Activated CD4-positive, alpha-beta T cell treated with anti-CD3 and anti-CD28 coated beads for 36 hours (primary cell): ENCODE results near the gene KAZN. TPM values are rescaled to one million over a fixed set of nuclear protein-coding genes. Genes with fewer than 3 reads are reported as not detected.

Experiments used
- ATAC-seq: fragments of 200-7000 bp; cut with Tn5 transposase; one replicate; pipeline ENCODE4 v1.10.0; 2021; ENCODE audit warnings: mild to moderate bottlenecking, moderate library complexity
- CTCF ChIA-PET: fragments of 350-600 bp; sonication (Branson Sonifier 250); formaldehyde crosslinking; loops from one replicate; lab custom pipeline; 2021; ENCODE audit warnings: antibody characterized with exemption; lab: Charles Lee
- POLR2A ChIA-PET: fragments of 350-600 bp; sonication (Branson Sonifier 250); formaldehyde crosslinking; loops from one replicate; lab custom pipeline; 2021; ENCODE audit warnings: antibody characterized with exemption, inconsistent platforms; lab: Charles Lee
- DNase-seq: peaks from one replicate; pipeline ENCODE4 v3.0.0-alpha.2; 2020
- H3K27ac Mint-ChIP-seq: one replicate; pipeline ENCODE4 v1.8.0; 2021; ENCODE audit warnings: mixed read lengths
- H3K27me3 Mint-ChIP-seq: one replicate; pipeline ENCODE4 v1.8.0; 2021; ENCODE audit warnings: mixed read lengths
- H3K36me3 Mint-ChIP-seq: one replicate; pipeline ENCODE4 v1.8.0; 2021; ENCODE audit warnings: low read depth, mixed read lengths
- H3K4me1 Mint-ChIP-seq: one replicate; pipeline ENCODE4 v1.8.0; 2021; ENCODE audit warnings: mixed read lengths
- H3K4me3 Mint-ChIP-seq: one replicate; pipeline ENCODE4 v1.8.0; 2021; ENCODE audit warnings: mild to moderate bottlenecking, moderate library complexity, mixed read lengths
- H3K9me3 Mint-ChIP-seq: one replicate; pipeline ENCODE4 v1.8.0; 2021; ENCODE audit warnings: low read depth, mixed read lengths
- intact Hi-C, 2 experiments: fragments of 100-400 bp; cut with DNase I in 1 of 2; cut with micrococcal nuclease in 1 of 2; formaldehyde crosslinking; loops; one replicate each; pipeline versions ENCODE4 v1.14.2 to v1.15.1; 2022 to 2024; cut with DNase I, micrococcal nuclease
- total RNA-seq, 2 experiments: library from RNA; stranded (reverse); gene quantifications; one replicate each; pipeline ENCODE4 v1.2.3, GENCODE V29; 2021

Gene KAZN
- total RNA-seq, 2 experiments from 2014 or later = 0.89 to 0.90 TPM

GRCh38 chr1:14746393-14746792 is 147.9 kb downstream of the KAZN start:
- no peak overlapping the region for H3K4me3 Mint-ChIP-seq
- H3K4me1 Mint-ChIP-seq = no peaks in the 10 kb centered on the region
- ChIA-PET POLR2A (no interaction called here), CTCF (interaction anchor here (0.6 kb wide), 1 partner anchor 299 kb away, joined by 3 read pairs; no protein-coding TSS in a partner anchor)
- intact Hi-C loops = no loop called here
- no peaks in the 10 kb centered on the region for H3K36me3 Mint-ChIP-seq
- DNase-seq = no peak
- peaks cover 8% of the 10 kb centered on the region for H3K27me3 Mint-ChIP-seq
- H3K27ac Mint-ChIP-seq = no peak overlapping the region
- ATAC-seq = no peak
- no peaks in the 10 kb centered on the region for H3K9me3 Mint-ChIP-seq

- H3K9me3 Mint-ChIP-seq = no peaks in the 10 kb centered on the region
- H3K4me1 Mint-ChIP-seq = no peaks in the 10 kb centered on the region
- no peak overlapping the region for H3K4me3 Mint-ChIP-seq
- H3K27me3 Mint-ChIP-seq = no peaks in the 10 kb centered on the region
- CTCF ChIA-PET = interaction anchor here (0.9 kb wide), 1 partner anchor 11 kb away, joined by 5 read pairs; no protein-coding TSS in a partner anchor
- DNase-seq = no peak
- ATAC-seq = no peak
- intact Hi-C loops = no loop called here
- H3K36me3 Mint-ChIP-seq = no peaks in the 10 kb centered on the region
- H3K27ac Mint-ChIP-seq = no peak overlapping the region
- POLR2A ChIA-PET = no interaction called here
Observed at GRCh38 chr1:14748151-14748550, 149.7 kb downstream of the KAZN start.

DNA sequence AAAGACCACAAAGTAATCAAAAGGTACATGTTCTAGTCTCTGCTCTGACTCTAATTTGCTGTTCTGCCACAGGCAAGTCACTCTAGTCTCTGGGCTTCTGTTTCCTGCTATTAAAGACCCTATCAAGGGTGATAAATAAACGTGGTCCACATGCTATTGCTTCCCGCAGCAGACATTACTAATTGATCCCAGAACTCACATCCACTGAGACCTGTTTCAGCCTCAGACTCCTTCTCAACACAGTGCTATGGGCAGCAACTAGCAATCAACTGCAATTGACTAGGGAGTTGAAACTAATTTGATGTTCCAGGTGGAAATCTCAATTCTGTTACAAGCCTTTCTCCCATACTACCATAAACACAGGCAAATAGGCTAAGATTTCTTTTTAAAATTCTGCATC is 150.5 kb downstream of the KAZN start:
- H3K36me3 Mint-ChIP-seq = no peaks in the 10 kb centered on the region
- ATAC-seq (no peak), DNase-seq (no peak)
- no peaks in the 10 kb centered on the region for H3K27me3 Mint-ChIP-seq
- POLR2A ChIA-PET = no interaction called here
- no peaks in the 10 kb centered on the region for H3K4me1 Mint-ChIP-seq
- H3K9me3 Mint-ChIP-seq = no peaks in the 10 kb centered on the region
- no peak overlapping the region for H3K27ac Mint-ChIP-seq
- intact Hi-C loops = no loop called here
- H3K4me3 Mint-ChIP-seq = no peak overlapping the region
- CTCF ChIA-PET = no interaction called here

- H3K27ac Mint-ChIP-seq = no peak overlapping the region
- no peaks in the 10 kb centered on the region for H3K9me3 Mint-ChIP-seq
- CTCF ChIA-PET = no interaction called here
- H3K4me1 Mint-ChIP-seq = no peaks in the 10 kb centered on the region
- intact Hi-C loops = no loop called here
- ATAC-seq = no peak
- POLR2A ChIA-PET = no interaction called here
- no peak for DNase-seq
- no peak overlapping the region for H3K4me3 Mint-ChIP-seq
- H3K36me3 Mint-ChIP-seq = no peaks in the 10 kb centered on the region
- H3K27me3 Mint-ChIP-seq = no peaks in the 10 kb centered on the region
Observed at GRCh38 chr1:14750490-14750889, 152.0 kb downstream of the KAZN start.

DNA sequence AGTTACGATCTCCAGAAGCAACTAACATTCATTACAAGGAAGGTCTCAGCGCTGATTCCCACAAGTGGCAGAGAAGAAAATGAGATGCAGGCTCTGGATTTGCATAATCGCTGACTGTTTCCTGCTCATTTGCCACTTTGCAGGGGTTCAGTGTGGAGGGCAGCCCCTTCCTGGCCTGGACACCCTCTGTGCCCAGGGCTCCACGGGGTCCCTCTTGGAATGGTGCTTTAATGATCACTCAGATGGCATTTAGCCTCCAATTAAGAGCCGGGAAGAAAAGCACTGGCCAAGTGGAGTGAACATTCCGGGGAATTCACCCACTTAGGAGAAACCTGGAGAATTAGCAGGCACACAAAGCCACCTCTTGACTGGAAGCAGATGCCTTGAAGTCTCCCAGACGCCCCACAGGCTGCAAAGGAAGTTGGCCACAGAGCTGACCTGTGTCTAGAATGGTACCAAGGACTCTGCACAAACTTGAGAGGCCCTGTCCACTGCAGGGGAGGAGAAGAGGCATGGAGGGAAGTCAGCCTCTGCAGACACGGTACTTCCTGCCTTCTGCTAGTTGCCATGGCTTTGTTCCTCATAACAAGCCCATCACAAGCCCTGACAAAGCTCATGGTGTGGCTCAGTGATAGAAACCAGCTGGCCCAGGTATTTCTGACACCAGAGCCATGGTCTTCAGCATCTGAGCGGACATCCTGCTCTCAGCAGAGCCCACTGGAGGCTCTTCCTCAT is 157.2 kb downstream of the KAZN start:
- no peaks in the 10 kb centered on the region for H3K4me1 Mint-ChIP-seq
- DNase-seq (no peak), ATAC-seq (no peak)
- H3K36me3 Mint-ChIP-seq = no peaks in the 10 kb centered on the region
- no peak overlapping the region for H3K4me3 Mint-ChIP-seq
- intact Hi-C loops = no loop called here
- no peaks in the 10 kb centered on the region for H3K9me3 Mint-ChIP-seq
- H3K27ac Mint-ChIP-seq = no peak overlapping the region
- ChIA-PET POLR2A (no interaction called here), CTCF (interaction anchor here (0.7 kb wide), 1 partner anchor 25 kb away, joined by 3 read pairs; no protein-coding TSS in a partner anchor)
- H3K27me3 Mint-ChIP-seq = no peaks in the 10 kb centered on the region

DNA sequence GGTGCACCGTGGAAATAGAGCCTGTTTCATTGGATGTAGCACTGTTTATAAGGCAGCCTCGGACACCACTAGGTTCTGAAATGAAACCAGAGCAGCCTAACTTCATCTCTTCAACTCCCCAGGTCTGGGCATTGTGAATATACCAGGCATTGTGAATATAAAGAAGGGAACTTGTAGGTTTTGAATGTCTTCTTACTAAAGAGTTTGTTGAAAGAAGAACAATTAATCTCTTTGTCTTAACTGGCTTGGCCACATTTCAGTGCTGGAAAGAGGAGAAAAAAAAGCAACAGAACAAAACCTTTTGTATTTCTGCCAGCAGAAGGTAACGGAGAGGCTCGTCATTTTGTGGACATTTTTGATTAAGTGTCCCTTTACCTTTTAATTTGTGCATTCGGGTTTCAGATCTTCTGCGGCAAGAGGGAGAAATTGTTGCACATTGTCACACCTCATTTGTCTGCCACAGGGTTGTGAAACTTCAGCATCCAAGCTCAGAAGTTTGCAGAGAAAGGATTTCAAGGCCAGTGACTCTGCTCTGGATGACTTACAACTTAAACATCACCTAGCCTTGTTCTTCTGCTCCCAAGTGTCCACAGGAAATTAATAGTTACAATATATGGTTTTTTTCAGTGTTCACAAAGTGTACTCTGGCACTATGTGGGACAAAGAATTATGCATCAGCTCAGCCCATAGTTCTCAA is 158.3 kb downstream of the KAZN start:
- peaks cover 6% of the 10 kb centered on the region for H3K27me3 Mint-ChIP-seq
- no peak overlapping the region for H3K4me3 Mint-ChIP-seq
- POLR2A ChIA-PET = no interaction called here
- ATAC-seq (no peak), DNase-seq (no peak)
- no peak overlapping the region for H3K27ac Mint-ChIP-seq
- H3K9me3 Mint-ChIP-seq = no peaks in the 10 kb centered on the region
- no peaks in the 10 kb centered on the region for H3K4me1 Mint-ChIP-seq
- no peaks in the 10 kb centered on the region for H3K36me3 Mint-ChIP-seq
- CTCF ChIA-PET = interaction anchor here (0.5 kb wide), 1 partner anchor 290 kb away, joined by 3 read pairs; no protein-coding TSS in a partner anchor
- intact Hi-C loops = no loop called here

DNA sequence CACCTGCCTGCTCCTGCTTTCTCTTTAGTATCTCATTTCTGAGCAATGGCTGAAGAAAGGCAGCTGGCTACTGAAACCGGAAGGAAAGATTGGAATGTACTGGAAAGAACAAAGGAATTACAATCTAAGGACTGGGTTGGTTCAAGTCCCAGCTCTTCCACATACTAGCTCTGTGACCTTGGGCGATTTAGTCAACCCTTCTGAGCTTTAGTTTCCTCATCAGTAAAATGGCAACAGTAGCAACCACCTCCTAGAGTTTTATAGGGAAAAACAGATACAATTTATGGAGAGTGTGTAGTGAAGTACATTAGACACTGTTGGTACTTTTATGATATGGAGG is 158.8 kb downstream of the KAZN start:
- H3K27ac Mint-ChIP-seq = no peak overlapping the region
- H3K4me1 Mint-ChIP-seq = no peaks in the 10 kb centered on the region
- no peak overlapping the region for H3K4me3 Mint-ChIP-seq
- no peak for DNase-seq
- no peaks in the 10 kb centered on the region for H3K9me3 Mint-ChIP-seq
- CTCF ChIA-PET = no interaction called here
- POLR2A ChIA-PET = no interaction called here
- H3K36me3 Mint-ChIP-seq = no peaks in the 10 kb centered on the region
- H3K27me3 Mint-ChIP-seq = peaks cover 6% of the 10 kb centered on the region
- no peak for ATAC-seq
- intact Hi-C loops = no loop called here

DNA sequence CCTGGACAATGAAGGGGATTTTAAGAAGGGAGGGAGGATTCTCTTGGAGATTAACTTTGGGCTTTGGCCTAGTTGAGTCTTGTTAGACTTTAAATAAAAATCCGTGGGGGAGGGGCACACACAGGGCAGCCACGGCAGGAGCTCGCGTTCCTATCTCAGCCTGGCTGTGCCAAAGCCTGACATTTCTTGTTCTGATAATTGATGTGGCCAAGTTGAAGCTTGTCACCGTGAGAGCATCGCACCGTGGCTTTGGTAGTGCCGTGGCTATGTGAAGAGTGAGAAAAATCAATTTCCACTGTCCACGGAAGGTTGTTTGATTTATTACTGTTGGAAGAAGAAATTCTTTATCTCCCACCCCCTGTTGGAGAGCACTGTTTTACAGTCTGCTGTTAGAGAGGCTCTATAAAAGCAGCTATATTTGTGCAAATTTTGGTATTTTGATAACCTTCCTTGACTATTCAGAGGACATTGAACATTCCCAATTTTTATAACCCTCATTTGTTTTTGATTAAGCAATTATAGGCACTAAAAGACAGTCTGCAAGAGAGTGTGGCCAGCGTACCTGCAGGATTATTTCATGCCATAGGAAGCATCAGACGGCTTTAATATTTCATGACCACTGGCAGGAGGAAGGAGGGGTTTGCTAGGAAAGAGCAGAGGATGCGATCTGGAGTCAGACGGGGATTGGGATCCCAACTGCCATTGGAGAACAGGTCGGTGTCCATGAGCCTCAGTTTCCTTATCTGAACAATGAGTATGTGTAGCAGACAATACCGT is 160.7 kb downstream of the KAZN start:
- Mint-ChIP-seq H3K27me3 (peaks cover 6% of the 10 kb centered on the region), H3K4me1 (no peaks in the 10 kb centered on the region), H3K27ac (no peak overlapping the region), H3K36me3 (no peaks in the 10 kb centered on the region), H3K9me3 (no peaks in the 10 kb centered on the region), H3K4me3 (no peak overlapping the region)
- intact Hi-C loops = no loop called here
- CTCF ChIA-PET = interaction anchor here (0.7 kb wide), 1 partner anchor 11 kb away, joined by 5 read pairs; no protein-coding TSS in a partner anchor
- DNase-seq (no peak), ATAC-seq (no peak)
- POLR2A ChIA-PET = no interaction called here

GRCh38 chr1:14759843-14760242 is 161.4 kb downstream of the KAZN start:
- Mint-ChIP-seq H3K4me3 (no peak overlapping the region), H3K36me3 (no peaks in the 10 kb centered on the region), H3K4me1 (no peaks in the 10 kb centered on the region), H3K27me3 (peaks cover 8% of the 10 kb centered on the region), H3K27ac (no peak overlapping the region), H3K9me3 (no peaks in the 10 kb centered on the region)
- intact Hi-C loops = no loop called here
- DNase-seq (no peak), ATAC-seq (no peak)
- ChIA-PET CTCF (no interaction called here), POLR2A (no interaction called here)

- H3K27me3 Mint-ChIP-seq = peaks cover 10% of the 10 kb centered on the region
Observed at GRCh38 chr1:14760780-14761179, 162.3 kb downstream of the KAZN start.

DNA sequence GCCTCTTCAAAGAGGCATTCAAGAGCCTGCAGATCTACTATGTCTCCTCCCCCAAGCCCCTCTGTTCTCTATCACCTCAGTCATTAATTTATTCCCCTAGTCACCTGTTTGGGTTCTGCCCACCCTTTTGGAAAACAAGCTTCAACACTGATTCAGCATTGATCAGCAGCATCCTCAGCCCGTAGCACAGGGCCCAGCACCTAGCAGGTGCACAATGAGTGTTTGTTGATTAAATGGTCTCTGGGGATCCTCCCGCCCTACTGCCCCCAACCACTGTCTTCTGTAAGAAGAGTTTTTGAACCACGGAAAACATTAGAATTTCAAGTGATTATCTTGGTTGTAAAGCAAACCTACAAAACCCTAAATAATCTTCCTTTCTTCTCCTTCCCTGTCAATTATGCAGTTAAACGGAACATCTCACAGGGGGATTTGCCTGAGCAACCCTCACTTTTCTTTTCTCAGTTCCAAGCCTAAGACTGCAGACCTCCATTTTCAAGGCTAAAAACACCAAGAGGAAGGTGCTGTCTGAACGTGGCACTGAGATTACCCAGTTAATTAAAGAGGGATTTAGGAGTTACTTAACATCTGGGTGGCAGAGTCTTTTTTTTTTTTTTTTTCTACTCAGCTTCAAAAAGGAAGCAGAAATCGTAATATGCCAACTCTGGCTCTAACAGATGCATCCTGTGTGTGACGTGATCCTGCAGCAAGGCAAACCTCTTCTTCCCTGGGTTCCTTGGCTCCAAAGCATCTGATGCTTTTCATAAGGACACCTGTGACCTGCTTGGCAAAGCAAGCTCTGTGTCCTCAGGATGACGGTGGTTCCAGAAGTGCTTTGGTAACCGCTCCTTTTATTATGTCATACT is 163.0 kb downstream of the KAZN start:
- no peak for ATAC-seq
- Mint-ChIP-seq H3K4me3 (no peak overlapping the region), H3K27ac (no peak overlapping the region), H3K27me3 (peaks cover 10% of the 10 kb centered on the region), H3K36me3 (no peaks in the 10 kb centered on the region), H3K9me3 (no peaks in the 10 kb centered on the region), H3K4me1 (no peaks in the 10 kb centered on the region)
- intact Hi-C loops = no loop called here
- POLR2A ChIA-PET = no interaction called here
- no peak for DNase-seq
- CTCF ChIA-PET = no interaction called here

More at GRCh38 chr1:14760780-14761179, 162.3 kb downstream of the KAZN start:
- intact Hi-C loops = no loop called here
- no peaks in the 10 kb centered on the region for H3K4me1 Mint-ChIP-seq
- ATAC-seq (no peak), DNase-seq (no peak)
- no peak overlapping the region for H3K4me3 Mint-ChIP-seq
- ChIA-PET CTCF (no interaction called here), POLR2A (no interaction called here)
- no peaks in the 10 kb centered on the region for H3K36me3 Mint-ChIP-seq
- no peak overlapping the region for H3K27ac Mint-ChIP-seq
- H3K9me3 Mint-ChIP-seq = no peaks in the 10 kb centered on the region
